Endothelial cell of umbilical vein (primary cell): Measurements from ENCODE around the gene ZPLD1. TPM values are rescaled to one million over a fixed set of nuclear protein-coding genes. Genes with fewer than 3 reads are reported as not detected.

Experiments used
- BruUV-seq: library from RNA; stranded (reverse); fragments of 400-500 nt; replicated peaks from 2 replicates; lab custom pipeline; 2021; lab: Mats Ljungman, UMichigan
- CTCF ChIA-PET: fragments of 300-600, 350-600 bp; sonication (Branson Sonifier 250); formaldehyde crosslinking; loops from one replicate; lab custom pipeline; 2021; ENCODE audit warnings: antibody characterized with exemption, inconsistent platforms; lab: Charles Lee
- POLR2A ChIA-PET: fragments of 300-600, 350-600 bp; sonication (Branson Sonifier 250); formaldehyde crosslinking; loops from one replicate; lab custom pipeline; 2021; ENCODE audit warnings: antibody characterized with exemption, inconsistent platforms; lab: Charles Lee
- DNase-seq: peaks from one replicate; pipeline ENCODE4 v3.0.0-alpha.2; 2011; ENCODE audit warnings: low read depth, low spot score
- FAIRE-seq: peaks from 2 replicates; lab custom pipeline; 2011; peaks lifted over from hg19 to GRCh38; lab: Jason Lieb, UNC
- H2AFZ ChIP-seq: 2 replicates; pipeline ENCODE4 v1.6.0; 2012; ENCODE audit warnings: low read depth, low read length, control low read depth, inconsistent platforms
- H3K27ac ChIP-seq: 2 replicates; pipeline ENCODE4 v1.5.1; 2011; ENCODE audit warnings: low read depth, mild to moderate bottlenecking, control low read depth, low read length, moderate library complexity; ENCODE audit not compliant: insufficient read depth
- H3K27me3 ChIP-seq, 2 experiments: 2 replicates each; pipeline versions ENCODE4 v1.6.0 to v1.6.1; 2011; ENCODE audit warnings: low read length in 2 of 2, mixed read lengths in 1 of 2; ENCODE audit not compliant: control insufficient read depth in 2 of 2, insufficient read depth in 2 of 2
- H3K36me3 ChIP-seq, 2 experiments: 2 replicates in 1 of 2; 3 replicates in 1 of 2; pipeline ENCODE4 v1.5.1; 2011; ENCODE audit warnings: low read length in 2 of 2, mild to moderate bottlenecking in 1 of 2, moderate library complexity in 1 of 2; ENCODE audit not compliant: control insufficient read depth in 2 of 2, insufficient read depth in 2 of 2; ENCODE audit errors: extremely low read depth in 1 of 2
- H3K4me1 ChIP-seq: 3 replicates; pipeline ENCODE4 v1.5.1; 2011; ENCODE audit warnings: mild to moderate bottlenecking, low read length; ENCODE audit not compliant: control insufficient read depth, insufficient read depth; ENCODE audit errors: extremely low read depth
- H3K4me2 ChIP-seq: 2 replicates; pipeline ENCODE4 v1.6.1; 2011; ENCODE audit warnings: low read length, control low read depth, mixed read lengths; ENCODE audit not compliant: insufficient read depth
- H3K4me3 ChIP-seq, 3 experiments: fragments of 200-600 bp in 1 of 3; sonication (generic), shearing (Covaris generic) in 1 of 3; replicated peaks in 1 of 3; 2 replicates each; pipeline ENCODE4 v1.5.1; 2011 to 2016; ENCODE audit warnings: control low read depth in 3 of 3, low read length in 3 of 3, mild to moderate bottlenecking in 2 of 3, inconsistent platforms in 1 of 3, low read depth in 1 of 3, moderate library complexity in 1 of 3; ENCODE audit not compliant: insufficient read depth in 1 of 3
- H3K79me2 ChIP-seq: 2 replicates; pipeline ENCODE4 v1.6.0; 2012; ENCODE audit warnings: low read length, inconsistent platforms; ENCODE audit not compliant: control insufficient read depth, insufficient read depth
- H3K9ac ChIP-seq: replicated peaks from 2 replicates; pipeline ENCODE3; 2011; ENCODE audit warnings: low read length, control low read depth; ENCODE audit not compliant: insufficient read depth; ENCODE audit errors: extremely low read depth
- H3K9me1 ChIP-seq: replicated peaks from 3 replicates; pipeline ENCODE4 v1.6.0; 2011; ENCODE audit warnings: mild to moderate bottlenecking, low read length; ENCODE audit not compliant: control insufficient read depth, insufficient read depth; ENCODE audit errors: extremely low read depth
- H3K9me3 ChIP-seq: replicated peaks from 2 replicates; pipeline ENCODE4 v1.5.1; 2012; ENCODE audit warnings: low read length, inconsistent platforms; ENCODE audit not compliant: control insufficient read depth, insufficient read depth
- H4K20me1 ChIP-seq: replicated peaks from 2 replicates; pipeline ENCODE3; 2011; ENCODE audit warnings: mild to moderate bottlenecking, low read length; ENCODE audit not compliant: control insufficient read depth, insufficient read depth; ENCODE audit errors: extremely low read depth
- CTCF ChIP-seq, 2 donors: IDR thresholded peaks; 1 replicate in 1 of 2; 2 replicates in 1 of 2; pipeline ENCODE4 v1.5.1; 2011; ENCODE audit warnings: low read length in 2 of 2, mild to moderate bottlenecking in 2 of 2, moderate library complexity in 2 of 2, control low read depth in 1 of 2, inconsistent platforms in 1 of 2, low read depth in 1 of 2; ENCODE audit not compliant: insufficient read depth in 1 of 2; ENCODE audit errors: extremely low read depth in 1 of 2
- EZH2 ChIP-seq: IDR thresholded peaks from 2 replicates; pipeline ENCODE4 v1.6.1; 2012; ENCODE audit warnings: borderline replicate concordance, low read depth, mild to moderate bottlenecking, moderate library complexity, low read length, inconsistent platforms; ENCODE audit not compliant: severe bottlenecking
- FOS ChIP-seq: IDR thresholded peaks from 2 replicates; pipeline ENCODE4 v1.6.1; 2011; ENCODE audit warnings: mild to moderate bottlenecking, low read length, moderate library complexity, borderline replicate concordance; ENCODE audit not compliant: insufficient read depth
- GATA2 ChIP-seq: IDR thresholded peaks from 2 replicates; pipeline ENCODE4 v1.7.0; 2011; ENCODE audit warnings: low read depth, mild to moderate bottlenecking, moderate library complexity, mixed read lengths, low read length; ENCODE audit not compliant: insufficient read length, insufficient read depth
- JUN ChIP-seq: IDR thresholded peaks from 2 replicates; pipeline ENCODE4 v1.6.1; 2011; ENCODE audit warnings: borderline replicate concordance, low read depth; ENCODE audit not compliant: insufficient read length, insufficient read depth
- MAX ChIP-seq: IDR thresholded peaks from 2 replicates; pipeline ENCODE4 v1.6.1; 2011; ENCODE audit not compliant: insufficient read depth, insufficient read length
- MYC ChIP-seq: IDR thresholded peaks from one replicate; pipeline ENCODE4 v1.6.1; 2011; ENCODE audit warnings: mild to moderate bottlenecking, low read depth, low read length
- POLR2A ChIP-seq: IDR thresholded peaks from 2 replicates; pipeline ENCODE4 v1.6.1; 2012; ENCODE audit warnings: low read depth, mild to moderate bottlenecking, control low read depth, low read length
- POLR2AphosphoS5 ChIP-seq: IDR thresholded peaks from 2 replicates; pipeline ENCODE4 v1.6.1; 2012; ENCODE audit warnings: low read depth, mild to moderate bottlenecking, control low read depth, low read length, moderate library complexity; ENCODE audit not compliant: insufficient read depth
- dilution Hi-C: fragments of 300-500 bp; cut with MboI; formaldehyde crosslinking; loops from one replicate; pipeline ENCODE4 v1.15.0; 2019; ENCODE audit warnings: low sequenced_read_pairs; ENCODE audit not compliant: extremely low pct_ligation_motif_present
- intact Hi-C: fragments of 100-400 bp; cut with micrococcal nuclease; formaldehyde crosslinking; loops from one replicate; pipeline ENCODE4 v1.10.0; 2022
- polyA plus RNA-seq, 4 experiments: library from polyadenylated mRNA; depleted of rRNA in 3 of 4; stranded (reverse) in 3 of 4; unstranded in 1 of 4; fragments of >200 nt; gene quantifications; 2 replicates each; pipeline versions ENCODE4 v1.2.1 to v1.2.3, GENCODE V29; 2011 to 2012; ENCODE audit warnings: missing spikeins in 1 of 4
- total RNA-seq: library from RNA; stranded (reverse); gene quantifications from 2 replicates; pipeline ENCODE4 v1.2.3, GENCODE V29; 2021

ZPLD1 gene
- total and polyA plus RNA-seq, 2 donors (not counting 3 experiments of a cell fraction or from before 2014, with no cell fraction given) = not detected

- Histone ChIP-seq H4K20me1 (no peaks in the 10 kb centered on the region), H3K27me3 (peaks cover 0 to 1% of the 10 kb centered on the region in 2 experiments), H3K36me3 (no peaks in the 10 kb centered on the region), H3K9ac (no peak overlapping the region), H3K79me2 (no peaks in the 10 kb centered on the region), H3K4me2 (no peak overlapping the region), H2AFZ (no peak overlapping the region), H3K4me3 (no peak overlapping the region), H3K9me1 (no peaks in the 10 kb centered on the region), H3K27ac (no peak overlapping the region), H3K4me1 (no peaks in the 10 kb centered on the region), H3K9me3 (no peaks in the 10 kb centered on the region)
- DNase-seq (no peak), FAIRE-seq (no peak)
- intact Hi-C loops = no loop called here
- no peak for TF ChIP-seq GATA2
- TF ChIP-seq CTCF (IDR thresholded peaks at IDR 0.05; ENCODE audit: extremely low read depth in 1 of 2, insufficient read depth in 1 of 2, low read depth in 1 of 2, low read length in 2 of 2) = no peak
- no peak for TF ChIP-seq MYC
- no peak for TF ChIP-seq EZH2
- TF ChIP-seq FOS = no peak
- TF ChIP-seq MAX = no peak
- no peak for TF ChIP-seq POLR2AphosphoS5
- TF ChIP-seq JUN = no peak
- no peak for TF ChIP-seq POLR2A
- BruUV-seq = no TSS peak
- dilution Hi-C loops = no loop called here
- CTCF ChIA-PET = no interaction called here
- POLR2A ChIA-PET = no interaction called here
Measured at GRCh38 chr3:102398666-102399065, 36.1 kb upstream of the ZPLD1 start.
